ENCODE data around the gene COL6A3. TPM values are rescaled to one million over a fixed set of nuclear protein-coding genes. Genes with fewer than 3 reads are reported as not detected.

The COL6A3 gene
- total RNA-seq, 1 experiment from 2014 or later: 0.57 TPM

GRCh38 chr2:237379636-237380035 lies 34.3 kb downstream of the COL6A3 start:
- no peaks in the 10 kb centered on the region for H4K20me1 ChIP-seq (ENCODE audit: insufficient read depth)
- no peak for DNase-seq
- H3F3A ChIP-seq (ENCODE audit: insufficient read depth, low read depth): no peaks in the 10 kb centered on the region
- H3K36me3 ChIP-seq (ENCODE audit: low read depth): no peaks in the 10 kb centered on the region
- intact Hi-C loops (cut with micrococcal nuclease; ENCODE audit: unreplicated experiment): no loop called here
- 0 out of 2 replicates have a peak, but pooled peaks cover 3% of the 10 kb centered on the region for H3K9me3 ChIP-seq (ENCODE audit: insufficient read depth, low read depth)
- no peak overlapping the region for H3K4me3 ChIP-seq
- ChIA-PET POLR2A (ENCODE audit: unreplicated experiment) (no interaction called here), CTCF (no interaction called here)
- H3K4me2 ChIP-seq: no peak overlapping the region
- H3K27me3 ChIP-seq (ENCODE audit: insufficient read depth, low read depth): peaks cover 96% of the 10 kb centered on the region
- H3K9me2 ChIP-seq (ENCODE audit: insufficient read depth): no peaks in the 10 kb centered on the region
- no peak overlapping the region for H3K27ac ChIP-seq
- BruUV-seq (replicated peaks): no TSS peak
- H3K4me1 ChIP-seq (replicated peaks; ENCODE audit: insufficient read depth): no peaks in the 10 kb centered on the region
- no peaks in the 10 kb centered on the region for H3K79me2 ChIP-seq (ENCODE audit: low read depth)
- H2AFZ ChIP-seq: no peak overlapping the region
- TF ChIP-seq EZH2 (IDR thresholded peaks at IDR 0.05; ENCODE audit: low read depth): no peak
- TF ChIP-seq CTCF (conservative IDR thresholded peaks at IDR 0.05): no peak

GRCh38 chr2:237378650-237379049 lies 35.3 kb downstream of the COL6A3 start:
- no peak overlapping the region for H3K27ac ChIP-seq
- H3K4me2 ChIP-seq: no peak overlapping the region
- no peak for TF ChIP-seq CTCF (conservative IDR thresholded peaks at IDR 0.05)
- no peak for TF ChIP-seq EZH2 (IDR thresholded peaks at IDR 0.05; ENCODE audit: low read depth)
- H3K4me3 ChIP-seq: no peak overlapping the region
- ChIA-PET CTCF (no interaction called here), POLR2A (ENCODE audit: unreplicated experiment) (no interaction called here)
- H3K4me1 ChIP-seq (replicated peaks; ENCODE audit: insufficient read depth): no peaks in the 10 kb centered on the region
- H3K9me3 ChIP-seq (ENCODE audit: insufficient read depth, low read depth): 0 out of 2 replicates have a peak, but pooled peaks cover 3% of the 10 kb centered on the region
- no peak for DNase-seq
- H3K27me3 ChIP-seq (ENCODE audit: insufficient read depth, low read depth): peaks cover 97% of the 10 kb centered on the region
- no peak overlapping the region for H2AFZ ChIP-seq
- H3F3A ChIP-seq (ENCODE audit: insufficient read depth, low read depth): no peaks in the 10 kb centered on the region
- H3K79me2 ChIP-seq (ENCODE audit: low read depth): no peaks in the 10 kb centered on the region
- H3K9me2 ChIP-seq (ENCODE audit: insufficient read depth): no peaks in the 10 kb centered on the region
- H3K36me3 ChIP-seq (ENCODE audit: low read depth): no peaks in the 10 kb centered on the region
- no TSS peak for BruUV-seq (replicated peaks)
- intact Hi-C loops (cut with micrococcal nuclease; ENCODE audit: unreplicated experiment): no loop called here
- H4K20me1 ChIP-seq (ENCODE audit: insufficient read depth): no peaks in the 10 kb centered on the region

GRCh38 chr2:237374284-237375060 lies 39.5 kb downstream of the COL6A3 start:
- Histone ChIP-seq H3K4me1 (replicated peaks; ENCODE audit: insufficient read depth) (no peaks in the 10 kb centered on the region), H2AFZ (no peak overlapping the region), H3K27me3 (ENCODE audit: insufficient read depth, low read depth) (peaks cover 89% of the 10 kb centered on the region), H4K20me1 (ENCODE audit: insufficient read depth) (no peaks in the 10 kb centered on the region), H3K4me3 (no peak overlapping the region), H3K79me2 (ENCODE audit: low read depth) (no peaks in the 10 kb centered on the region), H3K4me2 (no peak overlapping the region), H3K9me3 (ENCODE audit: insufficient read depth, low read depth) (0 out of 2 replicates have a peak, but pooled peaks cover 3% of the 10 kb centered on the region), H3K9me2 (ENCODE audit: insufficient read depth) (no peaks in the 10 kb centered on the region), H3F3A (ENCODE audit: insufficient read depth, low read depth) (no peaks in the 10 kb centered on the region), H3K36me3 (ENCODE audit: low read depth) (no peaks in the 10 kb centered on the region), H3K27ac (no peak overlapping the region)
- CTCF ChIA-PET: interaction anchor here (0.6 kb wide), 1 partner anchor 47 kb away, joined by 3 read pairs; no protein-coding TSS in a partner anchor
- no peak for DNase-seq
- TF ChIP-seq EZH2 (IDR thresholded peaks at IDR 0.05; ENCODE audit: low read depth) (no peak), CTCF (conservative IDR thresholded peaks at IDR 0.05) (no peak)
- intact Hi-C loops (cut with micrococcal nuclease; ENCODE audit: unreplicated experiment): no loop called here
- BruUV-seq (replicated peaks): no TSS peak
- POLR2A ChIA-PET (ENCODE audit: unreplicated experiment): no interaction called here

Measured in PC-9 (cell line).